Measurements from ENCODE around the gene IFNA10. TPM values are rescaled to one million over a fixed set of nuclear protein-coding genes. Genes with fewer than 3 reads are reported as not detected.
"Not testable (repeated sequence)": the region's sequence is repeated elsewhere in the genome, so short reads cannot be mapped to it uniquely, and the experiment has no call there.

The IFNA10 gene
- total RNA-seq, 4 donors from 2014 or later: not detected

DNA sequence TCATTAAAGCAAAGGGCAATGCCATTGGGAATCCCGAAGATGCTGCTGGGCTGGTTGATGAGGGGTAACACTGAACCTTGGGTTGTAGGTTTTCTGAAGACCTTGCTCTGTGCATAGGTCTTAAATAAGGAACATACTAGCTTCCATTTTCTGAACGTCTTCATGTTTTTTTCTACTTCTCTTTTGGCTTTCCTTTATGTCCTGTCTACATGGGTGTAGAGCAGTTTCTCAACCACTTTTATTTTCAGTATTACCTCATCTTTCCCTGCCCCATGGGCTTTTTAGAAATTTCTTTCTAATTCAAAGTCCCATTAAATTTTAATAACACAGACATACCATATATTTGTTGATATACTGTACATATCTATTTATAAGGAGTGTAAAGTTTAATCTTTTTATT lies 33.0 kb upstream of the IFNA10 start, which contains the start of gene IFNA14:
Gene IFNA14 (minus strand): TSS at position 95 of the 400 bp plus-strand sequence. CDS start 70 bp downstream, at position 25.
- WGBS, 2 donors: 76 to 88% methylated on average over 2 of the region's 2 CpGs
- DNase-seq (ENCODE audit: low spot score in 2 of 2): no peak
- H3K4me3 ChIP-seq (ENCODE audit: low read depth, poor library complexity, severe bottlenecking): no peak within 1 kb of the TSS
- no peak for TF ChIP-seq POLR2A (IDR thresholded peaks at IDR 0.05)
- TF ChIP-seq, protein P1, sequence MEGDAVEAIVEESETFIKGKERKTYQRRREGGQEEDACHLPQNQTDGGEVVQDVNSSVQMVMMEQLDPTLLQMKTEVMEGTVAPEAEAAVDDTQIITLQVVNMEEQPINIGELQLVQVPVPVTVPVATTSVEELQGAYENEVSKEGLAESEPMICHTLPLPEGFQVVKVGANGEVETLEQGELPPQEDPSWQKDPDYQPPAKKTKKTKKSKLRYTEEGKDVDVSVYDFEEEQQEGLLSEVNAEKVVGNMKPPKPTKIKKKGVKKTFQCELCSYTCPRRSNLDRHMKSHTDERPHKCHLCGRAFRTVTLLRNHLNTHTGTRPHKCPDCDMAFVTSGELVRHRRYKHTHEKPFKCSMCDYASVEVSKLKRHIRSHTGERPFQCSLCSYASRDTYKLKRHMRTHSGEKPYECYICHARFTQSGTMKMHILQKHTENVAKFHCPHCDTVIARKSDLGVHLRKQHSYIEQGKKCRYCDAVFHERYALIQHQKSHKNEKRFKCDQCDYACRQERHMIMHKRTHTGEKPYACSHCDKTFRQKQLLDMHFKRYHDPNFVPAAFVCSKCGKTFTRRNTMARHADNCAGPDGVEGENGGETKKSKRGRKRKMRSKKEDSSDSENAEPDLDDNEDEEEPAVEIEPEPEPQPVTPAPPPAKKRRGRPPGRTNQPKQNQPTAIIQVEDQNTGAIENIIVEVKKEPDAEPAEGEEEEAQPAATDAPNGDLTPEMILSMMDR (IDR thresholded peaks at IDR 0.05): no peak
- intact Hi-C loops (cut with DNase I; ENCODE audit: low total_unique reads): no loop called here

DNA sequence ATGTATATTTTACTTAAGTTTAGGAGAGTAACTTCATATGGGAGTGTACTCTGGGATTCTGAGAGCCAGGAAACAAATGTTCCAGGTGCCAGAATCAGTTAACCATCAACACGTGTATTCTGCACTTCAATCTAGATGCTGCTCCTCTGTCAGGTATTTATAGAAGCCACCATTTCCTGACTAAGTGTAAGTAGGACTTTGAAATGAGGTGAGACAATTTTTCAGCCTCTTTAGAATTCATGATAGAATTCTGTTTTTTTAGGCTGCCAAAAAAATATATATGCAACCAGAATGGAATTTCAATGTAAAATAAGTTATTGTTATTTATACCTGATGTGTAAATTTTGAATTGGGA lies 29.4 kb upstream of the IFNA10 start:
- H3K4me3 ChIP-seq (ENCODE audit: low read depth, poor library complexity, severe bottlenecking); intact Hi-C loops (cut with DNase I; ENCODE audit: low total_unique reads); DNase-seq (ENCODE audit: low spot score in 2 of 2): not testable (repeated sequence)
- WGBS, 2 donors: 18 to 23% methylated on average over 1 of the region's 1 CpG

DNA sequence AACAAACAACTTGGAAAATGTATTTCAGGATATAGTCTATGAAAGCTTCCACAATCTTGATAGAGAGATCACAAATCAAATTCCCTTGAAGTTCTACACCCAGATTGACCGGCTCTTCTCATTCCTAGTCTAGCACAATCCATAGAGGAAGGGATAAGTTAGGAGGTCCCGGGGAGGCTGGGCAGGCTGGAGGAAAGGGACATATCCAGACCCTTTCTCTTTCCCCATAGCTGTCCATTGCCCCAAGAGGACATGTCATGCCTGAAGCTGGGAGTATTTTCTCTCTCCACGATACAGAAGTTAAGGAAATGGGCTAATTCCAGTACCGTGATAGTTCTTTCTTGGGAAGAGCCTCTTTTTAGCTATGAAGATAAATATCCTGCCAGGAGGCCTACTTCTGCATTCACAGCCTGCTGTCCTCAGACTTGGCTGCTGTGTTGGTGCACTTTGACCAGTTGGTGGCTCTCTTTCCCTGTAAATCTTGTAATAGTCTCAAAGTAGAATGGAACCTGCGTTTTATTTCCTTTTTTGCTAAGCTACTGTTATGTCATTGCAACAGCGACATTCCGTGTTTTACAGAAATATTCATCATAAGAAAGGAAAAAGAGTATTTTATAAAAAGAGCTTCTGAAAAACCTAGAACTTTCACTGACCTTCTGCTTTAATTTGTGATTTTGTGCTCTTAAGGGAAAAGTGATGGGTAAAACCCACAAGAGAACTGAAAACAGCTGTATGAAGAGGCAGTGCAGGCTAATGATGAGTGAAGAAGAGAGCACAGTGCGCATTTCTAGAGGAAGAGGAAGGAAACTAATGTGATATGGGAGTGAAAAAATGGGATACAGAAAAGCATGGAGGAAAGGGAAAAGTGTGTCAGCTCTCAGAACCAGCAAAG lies 28.8 kb upstream of the IFNA10 start:
- H3K4me3 ChIP-seq (ENCODE audit: low read depth, poor library complexity, severe bottlenecking); intact Hi-C loops (cut with DNase I; ENCODE audit: low total_unique reads); DNase-seq (ENCODE audit: low spot score in 2 of 2): not testable (repeated sequence)
- 37 to 41% methylated on average over 8 of the region's 8 CpGs for WGBS, 2 donors

DNA sequence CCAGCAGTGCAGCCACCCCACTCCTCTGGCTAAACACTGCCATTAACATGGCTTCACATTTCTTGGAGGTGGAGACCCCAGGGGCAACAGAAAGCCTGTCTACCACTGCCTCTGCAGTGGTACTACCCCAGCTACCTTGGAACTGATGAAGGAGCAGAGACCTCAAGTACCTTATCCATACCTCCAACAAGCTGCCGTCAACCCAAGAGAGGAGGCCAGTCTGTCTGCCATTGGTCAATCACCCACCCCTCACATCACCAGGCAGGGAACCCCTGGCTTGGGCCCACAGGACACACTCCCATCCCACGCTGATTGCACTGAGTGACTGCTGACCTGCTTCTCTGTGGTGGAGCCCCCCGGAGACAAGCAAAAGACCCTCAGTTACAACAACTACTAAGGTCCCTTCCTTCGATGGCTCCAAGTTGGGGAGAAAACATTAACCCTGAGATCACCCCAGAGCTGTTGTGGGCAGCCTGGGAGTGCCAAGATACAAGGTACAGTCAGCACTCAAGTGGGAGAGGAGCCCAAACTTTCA lies 27.3 kb upstream of the IFNA10 start:
- intact Hi-C loops (cut with DNase I; ENCODE audit: low total_unique reads): no loop called here
- H3K4me3 ChIP-seq (ENCODE audit: low read depth, poor library complexity, severe bottlenecking): no peak overlapping the region
- no peak for DNase-seq (ENCODE audit: low spot score in 2 of 2)
- TF ChIP-seq, protein P1 (IDR thresholded peaks at IDR 0.05): no peak
- TF ChIP-seq POLR2A (IDR thresholded peaks at IDR 0.05): no peak
- WGBS, 2 donors: 71 to 87% methylated on average over 3 to 4 of the region's 4 CpGs

DNA sequence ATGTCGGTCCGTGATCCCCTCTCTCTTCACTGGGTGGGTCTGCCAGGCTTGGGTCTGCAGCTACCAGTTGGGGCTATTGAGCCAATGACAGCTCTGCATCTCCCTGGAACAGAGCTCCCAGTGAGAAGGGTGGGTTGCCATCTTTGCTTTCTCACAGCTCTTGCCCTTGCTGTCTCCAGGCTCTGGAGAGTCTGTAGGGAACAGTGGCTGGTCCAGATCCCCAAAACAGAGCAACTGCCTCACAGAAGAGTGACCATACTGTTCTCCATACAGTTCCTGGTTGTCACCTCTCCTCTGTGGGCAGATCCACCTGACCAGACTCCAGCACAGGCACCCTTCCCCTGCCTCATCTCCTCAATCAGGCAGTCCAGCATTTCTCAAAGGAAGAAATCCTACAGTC lies 26.3 kb upstream of the IFNA10 start:
- WGBS, 2 donors: 96 to 100% methylated on average over 2 of the region's 2 CpGs
- intact Hi-C loops (cut with DNase I; ENCODE audit: low total_unique reads): no loop called here
- no peak for DNase-seq (ENCODE audit: low spot score in 2 of 2)
- no peak overlapping the region for H3K4me3 ChIP-seq (ENCODE audit: low read depth, poor library complexity, severe bottlenecking)
- TF ChIP-seq, protein P1 (IDR thresholded peaks at IDR 0.05): no peak
- no peak for TF ChIP-seq POLR2A (IDR thresholded peaks at IDR 0.05)

DNA sequence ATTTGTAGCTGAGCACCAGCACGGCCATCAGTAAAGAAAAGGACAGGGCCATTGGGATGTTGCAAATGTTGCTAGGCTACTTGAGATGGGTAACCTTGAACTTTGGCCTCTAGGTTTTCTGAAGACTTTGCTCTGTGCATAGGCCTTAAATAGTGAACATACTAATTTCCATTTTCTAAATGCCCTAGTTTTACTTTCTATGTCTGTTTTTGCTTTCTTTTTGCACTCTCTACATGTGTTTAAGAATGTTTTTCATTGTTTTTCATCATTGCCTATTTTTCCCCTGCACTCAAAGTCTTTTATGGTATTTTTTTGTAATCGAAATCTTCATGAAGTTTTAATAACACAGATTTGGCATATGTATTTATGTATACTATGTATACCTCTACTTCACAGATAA lies 21.2 kb upstream of the IFNA10 start, which contains the start of gene IFNA17:
Gene IFNA17 (minus strand): TSS at position 101 of the 400 bp plus-strand sequence. CDS start 49 bp downstream, at position 52.
- no peak for TF ChIP-seq POLR2A (IDR thresholded peaks at IDR 0.05)
- TF ChIP-seq, protein P1 (IDR thresholded peaks at IDR 0.05): no peak
- WGBS, 2 donors: 72 to 80% methylated on average over 2 of the region's 2 CpGs
- intact Hi-C loops (cut with DNase I; ENCODE audit: low total_unique reads): no loop called here
- DNase-seq (ENCODE audit: low spot score in 2 of 2): no peak
- no peak within 1 kb of the TSS for H3K4me3 ChIP-seq (ENCODE audit: low read depth, poor library complexity, severe bottlenecking)

DNA sequence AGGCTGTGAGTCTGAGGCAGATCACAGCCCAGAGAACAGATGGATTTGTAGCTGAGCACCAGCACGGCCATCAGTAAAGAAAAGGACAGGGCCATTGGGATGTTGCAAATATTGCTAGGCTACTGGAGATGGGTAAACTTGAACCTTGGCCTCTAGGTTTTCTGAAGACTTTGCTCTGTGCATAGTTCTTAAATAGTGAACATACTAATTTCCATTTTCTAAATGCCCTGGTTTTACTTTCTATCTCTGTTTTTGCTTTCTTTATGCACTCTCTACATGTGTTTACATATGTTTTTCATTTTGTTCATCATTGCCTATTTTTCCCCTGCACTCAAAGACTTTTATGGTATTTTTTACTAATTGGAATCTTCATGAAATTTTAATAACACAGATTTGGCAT lies 10.3 kb upstream of the IFNA10 start, which contains the start of gene IFNA16:
Gene IFNA16 (minus strand): TSS at position 101 of the 400 bp plus-strand sequence. CDS start 6 bp downstream, at position 95.
- WGBS, 2 donors: 85 to 93% methylated on average over 1 of the region's 1 CpG
- intact Hi-C loops (cut with DNase I; ENCODE audit: low total_unique reads); DNase-seq (ENCODE audit: low spot score in 2 of 2); H3K4me3 ChIP-seq (ENCODE audit: low read depth, poor library complexity, severe bottlenecking): not testable (repeated sequence)

DNA sequence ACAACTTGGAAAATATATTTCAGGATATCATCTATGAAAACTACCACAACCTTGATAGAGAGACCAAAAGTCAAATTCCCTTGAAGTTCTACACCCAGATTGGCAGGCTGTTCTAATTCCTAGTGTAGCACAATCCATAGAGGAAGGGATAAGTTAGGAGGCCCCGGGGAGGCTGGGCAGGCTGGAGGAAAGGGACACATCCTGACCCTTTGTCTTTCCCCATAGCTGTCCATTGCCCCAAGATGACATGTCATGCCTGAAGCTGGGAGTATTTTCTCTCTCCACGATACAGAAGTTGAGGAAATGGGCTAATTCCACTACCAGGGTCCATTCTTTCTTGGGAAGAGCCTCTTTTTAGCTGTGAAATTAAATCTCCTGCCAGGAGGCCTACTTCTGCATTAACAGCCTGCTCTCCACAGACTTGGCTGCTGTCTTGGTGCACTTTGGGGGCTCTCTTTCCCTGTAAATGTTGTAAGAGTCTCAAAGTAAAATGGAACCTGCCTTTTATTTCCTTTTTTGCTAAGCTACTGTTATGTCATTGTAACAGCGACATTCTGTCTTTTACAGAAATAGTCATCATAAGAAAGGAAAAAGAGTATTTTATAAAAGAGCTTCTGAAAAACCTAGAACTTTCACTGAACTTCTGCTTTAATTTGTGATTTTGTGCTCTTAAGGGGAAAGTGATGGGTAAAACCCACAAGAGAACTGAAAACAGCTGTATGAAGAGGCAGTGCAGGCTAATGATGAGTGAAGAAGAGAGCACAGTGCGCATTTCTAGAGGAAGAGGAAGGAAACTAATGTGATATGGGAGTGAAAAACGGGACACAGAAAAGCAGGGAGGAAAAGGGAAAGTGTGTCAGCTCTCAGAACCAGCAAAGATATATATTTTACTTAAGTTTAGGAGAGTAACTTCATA lies 6.7 kb upstream of the IFNA10 start:
- H3K4me3 ChIP-seq (ENCODE audit: low read depth, poor library complexity, severe bottlenecking); intact Hi-C loops (cut with DNase I; ENCODE audit: low total_unique reads); DNase-seq (ENCODE audit: low spot score in 2 of 2): not testable (repeated sequence)
- 43 to 52% methylated on average over 5 of the region's 5 CpGs for WGBS, 2 donors

DNA sequence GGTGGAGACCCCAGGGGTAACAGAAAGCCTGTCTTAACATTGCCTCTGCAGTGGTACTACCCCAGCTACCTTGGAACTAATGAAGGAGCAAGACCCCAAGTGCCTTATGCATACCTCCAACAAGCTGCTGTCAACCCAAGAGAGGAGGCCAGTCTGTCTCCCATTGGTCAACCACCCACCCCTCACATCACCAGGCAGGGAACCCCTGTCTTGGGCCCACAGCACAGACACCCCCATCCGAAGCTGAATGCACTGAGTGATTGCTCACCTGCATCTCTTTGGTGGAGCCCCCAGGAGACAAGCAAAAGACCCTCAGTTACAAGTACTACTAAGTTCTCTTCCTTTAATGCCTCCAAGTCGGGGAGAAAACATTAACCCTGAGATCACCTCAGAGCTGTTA lies 5.2 kb upstream of the IFNA10 start:
- H3K4me3 ChIP-seq (ENCODE audit: low read depth, poor library complexity, severe bottlenecking); intact Hi-C loops (cut with DNase I; ENCODE audit: low total_unique reads); DNase-seq (ENCODE audit: low spot score in 2 of 2): not testable (repeated sequence)
- 30 to 78% methylated on average over 2 of the region's 2 CpGs for WGBS, 2 donors

Data from lower leg skin (tissue), 4 donors.